H1 (cell line): ENCODE data around the gene ACAP2. TPM values are rescaled to one million over a fixed set of nuclear protein-coding genes. Genes with fewer than 3 reads are reported as not detected.

Source experiments
- CTCF ChIA-PET: fragments of 300-600 bp; sonication (Branson Sonifier 250); formaldehyde crosslinking; loops from one replicate; lab custom pipeline; 2021; ENCODE audit not compliant: partially characterized antibody; lab: Charles Lee
- POLR2A ChIA-PET: fragments of 300-600 bp; sonication (Branson Sonifier 250); formaldehyde crosslinking; loops from one replicate; lab custom pipeline; 2021; ENCODE audit warnings: inconsistent platforms; ENCODE audit not compliant: partially characterized antibody; lab: Charles Lee
- DNase-seq, 2 experiments: peaks; one replicate each; pipeline versions ENCODE4 v3.0.0 to v3.0.0-alpha.2; 2010 to 2022; ENCODE audit warnings: low spot score in 2 of 2, low read depth in 1 of 2, mixed read lengths in 1 of 2
- FAIRE-seq: peaks from 2 replicates; lab custom pipeline; 2011; peaks lifted over from hg19 to GRCh38; lab: Jason Lieb, UNC
- H2AFZ ChIP-seq: 2 replicates; pipeline ENCODE4 v1.8.1; 2012; ENCODE audit warnings: low read length, inconsistent platforms
- H2AK5ac ChIP-seq: 2 replicates; pipeline ENCODE4 v1.6.1; 2013; ENCODE audit warnings: low read depth, low read length
- H2BK120ac ChIP-seq: replicated peaks from 2 replicates; pipeline ENCODE3; 2013; ENCODE audit warnings: low read depth, low read length, inconsistent platforms
- H2BK12ac ChIP-seq: 2 replicates; pipeline ENCODE4 v1.6.1; 2013; ENCODE audit warnings: low read depth, low read length
- H2BK15ac ChIP-seq: 2 replicates; pipeline ENCODE4 v1.6.1; 2013; ENCODE audit warnings: low read length
- H2BK20ac ChIP-seq: 2 replicates; pipeline ENCODE4 v1.6.1; 2013; ENCODE audit warnings: low read length
- H2BK5ac ChIP-seq: 2 replicates; pipeline ENCODE4 v1.6.1; 2013; ENCODE audit warnings: low read depth, low read length
- H3K14ac ChIP-seq: 2 replicates; pipeline ENCODE4 v1.6.1; 2013; ENCODE audit warnings: inconsistent platforms; ENCODE audit not compliant: insufficient read length
- H3K18ac ChIP-seq: 2 replicates; pipeline ENCODE4 v1.6.1; 2013; ENCODE audit warnings: low read length; ENCODE audit errors: extremely low read depth
- H3K23ac ChIP-seq: 2 replicates; pipeline ENCODE4 v1.6.1; 2013; ENCODE audit warnings: inconsistent platforms; ENCODE audit not compliant: insufficient read length
- H3K23me2 ChIP-seq: 2 replicates; pipeline ENCODE4 v1.6.1; 2013; ENCODE audit warnings: low read depth, low read length
- H3K27ac ChIP-seq: 2 replicates; pipeline ENCODE4 v1.6.1; 2011; ENCODE audit warnings: low read depth, low read length, inconsistent platforms
- H3K27me3 ChIP-seq, 4 experiments: replicated peaks in 1 of 4; 1 replicate in 1 of 4; 2 replicates in 3 of 4; pipeline versions ENCODE4 v1.6.1 to v1.8.1; 2011 to 2013; ENCODE audit warnings: low read length in 3 of 4, mild to moderate bottlenecking in 3 of 4, inconsistent platforms in 2 of 4, mixed read lengths in 2 of 4, moderate library complexity in 1 of 4; ENCODE audit not compliant: control insufficient read depth in 3 of 4, insufficient read depth in 3 of 4; ENCODE audit errors: extremely low read depth in 1 of 4
- H3K36me3 ChIP-seq, 4 experiments: 2 replicates each; pipeline versions ENCODE4 v1.6.1 to v1.8.1; 2011 to 2013; ENCODE audit warnings: mild to moderate bottlenecking in 4 of 4, low read length in 3 of 4, moderate library complexity in 2 of 4, control low read depth in 1 of 4, inconsistent platforms in 1 of 4; ENCODE audit not compliant: insufficient read depth in 4 of 4, control insufficient read depth in 2 of 4
- H3K4ac ChIP-seq: replicated peaks from 2 replicates; pipeline ENCODE3; 2013; ENCODE audit warnings: low read length, low read depth, mixed read lengths, inconsistent platforms; ENCODE audit not compliant: insufficient read length
- H3K4me1 ChIP-seq, 4 experiments: replicated peaks in 1 of 4; 1 replicate in 1 of 4; 2 replicates in 3 of 4; pipeline versions ENCODE4 v1.6.1 to v1.8.1; 2011 to 2013; ENCODE audit warnings: low read length in 3 of 4, inconsistent platforms in 2 of 4, mixed read lengths in 1 of 4; ENCODE audit not compliant: insufficient read depth in 4 of 4, control insufficient read depth in 3 of 4
- H3K4me2 ChIP-seq, 2 experiments: 2 replicates each; pipeline versions ENCODE4 v1.6.1 to v1.8.1; 2011 to 2013; ENCODE audit warnings: low read depth in 2 of 2, low read length in 2 of 2, control low read depth in 1 of 2, inconsistent platforms in 1 of 2, mild to moderate bottlenecking in 1 of 2; ENCODE audit not compliant: insufficient read depth in 1 of 2
- H3K4me3 ChIP-seq, 4 experiments: fragments of 200-600, 300-600 bp in 1 of 4; sonication (generic), shearing (Covaris generic), sonication (Bioruptor Twin) in 1 of 4; 2 replicates each; pipeline versions ENCODE4 v1.5.1 to v1.8.1; 2011 to 2016; ENCODE audit warnings: low read length in 4 of 4, low read depth in 3 of 4, control low read depth in 2 of 4, inconsistent platforms in 2 of 4, mild to moderate bottlenecking in 2 of 4, mixed read lengths in 1 of 4, moderate library complexity in 1 of 4; ENCODE audit not compliant: insufficient read depth in 2 of 4; ENCODE audit errors: extremely low read depth in 1 of 4
- H3K56ac ChIP-seq: replicated peaks from 2 replicates; pipeline ENCODE3; 2013; ENCODE audit warnings: low read depth, mild to moderate bottlenecking, mixed read lengths, low read length, inconsistent platforms; ENCODE audit not compliant: insufficient read length
- H3K79me1 ChIP-seq: 2 replicates; pipeline ENCODE4 v1.6.1; 2013; ENCODE audit warnings: low read depth, low read length, control low read depth
- H3K79me2 ChIP-seq, 2 experiments: 2 replicates each; pipeline versions ENCODE4 v1.6.1 to v1.8.1; 2012 to 2013; ENCODE audit warnings: low read length in 2 of 2, mild to moderate bottlenecking in 2 of 2, inconsistent platforms in 1 of 2; ENCODE audit not compliant: insufficient read depth in 2 of 2, control insufficient read depth in 1 of 2
- H3K9ac ChIP-seq, 4 experiments: replicated peaks in 1 of 4; 1 replicate in 1 of 4; 2 replicates in 3 of 4; pipeline versions ENCODE4 v1.6.1 to v1.8.1; 2011 to 2013; ENCODE audit warnings: low read depth in 3 of 4, low read length in 3 of 4, control low read depth in 2 of 4, mild to moderate bottlenecking in 2 of 4, moderate library complexity in 2 of 4, inconsistent platforms in 1 of 4; ENCODE audit errors: extremely low read depth in 1 of 4
- H3K9me3 ChIP-seq, 2 experiments: 2 replicates each; pipeline versions ENCODE4 v1.6.1 to v1.8.1; 2012 to 2013; ENCODE audit warnings: mild to moderate bottlenecking in 2 of 2, moderate library complexity in 2 of 2, control low read depth in 1 of 2, inconsistent platforms in 1 of 2, low read depth in 1 of 2, low read length in 1 of 2, mixed read lengths in 1 of 2; ENCODE audit not compliant: insufficient read depth in 2 of 2
- H4K20me1 ChIP-seq, 2 experiments: replicated peaks in 1 of 2; 2 replicates each; pipeline versions ENCODE3 to v1.8.1; 2011 to 2013; ENCODE audit warnings: inconsistent platforms in 2 of 2, low read length in 2 of 2, mild to moderate bottlenecking in 1 of 2; ENCODE audit not compliant: insufficient read depth in 2 of 2, control insufficient read depth in 1 of 2
- H4K5ac ChIP-seq: 2 replicates; pipeline ENCODE4 v1.6.1; 2013; ENCODE audit warnings: low read length, low read depth, mixed read lengths, inconsistent platforms; ENCODE audit not compliant: insufficient read length
- H4K8ac ChIP-seq: 2 replicates; pipeline ENCODE4 v1.8.0; 2013; ENCODE audit warnings: mild to moderate bottlenecking, moderate library complexity, low read length, inconsistent platforms; ENCODE audit not compliant: insufficient read depth; ENCODE audit errors: extremely low read depth
- H4K91ac ChIP-seq: replicated peaks from 2 replicates; pipeline ENCODE3; 2013; ENCODE audit warnings: low read length, mixed read lengths, inconsistent platforms; ENCODE audit not compliant: insufficient read length
- NANOG ChIP-seq: IDR thresholded peaks from 2 replicates; pipeline ENCODE4 v1.6.1; 2011; ENCODE audit warnings: low read length, low read depth, mild to moderate bottlenecking, inconsistent platforms; ENCODE audit not compliant: insufficient read depth, poor library complexity, severe bottlenecking
- SIX5 ChIP-seq: IDR thresholded peaks from 2 replicates; pipeline ENCODE4 v1.6.1; 2011; ENCODE audit warnings: mild to moderate bottlenecking, low read depth, low read length
- TAF7 ChIP-seq: optimal IDR thresholded peaks from 2 replicates; pipeline ENCODE3; 2011; ENCODE audit warnings: low read depth, mild to moderate bottlenecking, inconsistent platforms, low read length, moderate library complexity, borderline replicate concordance
- TCF12 ChIP-seq: IDR thresholded peaks from 2 replicates; pipeline ENCODE4 v1.6.1; 2011; ENCODE audit warnings: low read depth, mild to moderate bottlenecking, low read length
- WGBS, 2 experiments: shearing (Covaris generic) in 1 of 2; methylation state at CpG; one replicate each; pipeline versions ENCODE4 v1.1.6 to v1.1.7; 2013 to 2015; ENCODE audit warnings: low lambda C conversion rate in 2 of 2, mixed read lengths in 2 of 2, inconsistent platforms in 1 of 2, low coverage in 1 of 2, missing lambda C conversion rate in 1 of 2; ENCODE audit not compliant: insufficient replicate concordance in 2 of 2, insufficient coverage in 1 of 2, insufficient read length in 1 of 2; ENCODE audit errors: extremely low coverage in 1 of 2, missing lambda C conversion rate in 1 of 2; 5-methylcytosine and 5-hydroxymethylcytosine counted together
- polyA plus RNA-seq, 7 experiments: library from polyadenylated mRNA; depleted of rRNA in 3 of 7; stranded (reverse) in 5 of 7; unstranded in 2 of 7; fragments of >200 nt in 5 of 7; fragments of 200-250 nt in 2 of 7; gene quantifications; 1 replicate in 5 of 7; 2 replicates in 1 of 7; 4 replicates in 1 of 7; pipeline versions ENCODE4 v1.2.1 to v1.2.3, GENCODE V29; 2011 to 2013; ENCODE audit warnings: missing spikeins in 2 of 7, mixed read lengths in 2 of 7
- total RNA-seq: library from RNA; stranded (reverse); fragmentation: NEBNext Ultra II Directional; extraction: Animal tissue kit (Norgen Biotek cat#: 25700); gene quantifications from 2 replicates; pipeline ENCODE4 v1.2.1, GENCODE V29; 2021

The ACAP2 gene
- total and polyA plus RNA-seq, 2 of the 8 experiments (the other 6 are each of a cell fraction or from before 2014, with no cell fraction given), result 7.7 to 37.3 TPM

DNA sequence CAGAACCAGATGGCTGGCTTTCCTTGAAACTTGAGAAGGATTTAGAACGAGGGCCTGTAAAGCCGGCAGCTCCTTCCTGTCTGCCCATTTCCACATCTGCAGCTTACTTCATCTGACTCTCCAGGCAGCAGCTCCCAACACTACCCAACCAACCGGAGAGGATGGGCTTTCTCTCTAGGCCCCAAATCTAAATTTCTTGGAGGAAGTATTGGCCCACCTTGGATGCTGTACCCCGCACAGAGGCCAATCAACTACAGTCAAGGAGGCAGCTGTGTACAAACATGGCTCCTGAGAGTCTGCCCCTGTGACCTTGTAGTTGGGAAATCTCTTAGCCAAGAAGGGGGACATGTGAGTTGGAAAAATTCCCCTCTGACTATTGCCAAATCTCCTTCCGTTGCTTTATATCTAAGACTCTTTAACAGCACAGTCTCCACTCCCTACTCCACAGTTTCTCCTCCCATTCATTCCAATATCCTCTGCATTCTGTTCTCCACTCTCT is 8.0 kb upstream of the ACAP2 start:
- H2BK15ac ChIP-seq, result no peak overlapping the region
- no peaks in the 10 kb centered on the region for H3K79me2 ChIP-seq
- H2AFZ ChIP-seq, result 0 out of 2 replicates have a peak overlapping the region, but pooled peaks have one; percentile 64
- no peaks in the 10 kb centered on the region for H3K27me3 ChIP-seq
- no peaks in the 10 kb centered on the region for H3K9me3 ChIP-seq
- no peak overlapping the region for H4K8ac ChIP-seq
- WGBS, 2 experiments, result 89% methylated on average over 5 of the region's 5 CpGs; no CpG with 5 or more reads in 1 of the 2 experiments
- DNase-seq (peak in 1 of 2 experiments; percentile 28), FAIRE-seq (no peak)
- no peaks in the 10 kb centered on the region for H3K23me2 ChIP-seq
- no peak for TF ChIP-seq SIX5
- TF ChIP-seq TCF12, result no peak
- no peak for TF ChIP-seq NANOG
- TF ChIP-seq TAF7, result no peak
- CTCF ChIA-PET, result no interaction called here
- no peak overlapping the region for H2BK5ac ChIP-seq
- H3K4me2 ChIP-seq, result no peak overlapping the region
- no peak overlapping the region for H4K91ac ChIP-seq
- POLR2A ChIA-PET, result interaction anchor here (1.6 kb wide), 1 partner anchor 10 kb away, joined by 4 read pairs; no protein-coding TSS in a partner anchor
- H3K9ac ChIP-seq, result no peak overlapping the region
- H3K14ac ChIP-seq, result no peak overlapping the region
- no peak overlapping the region for H3K27ac ChIP-seq
- no peak overlapping the region for H2BK120ac ChIP-seq
- no peak overlapping the region for H3K4ac ChIP-seq
- no peaks in the 10 kb centered on the region for H4K20me1 ChIP-seq
- no peak overlapping the region for H4K5ac ChIP-seq
- no peaks in the 10 kb centered on the region for H3K79me1 ChIP-seq
- H3K23ac ChIP-seq, result no peak overlapping the region
- no peaks in the 10 kb centered on the region for H3K36me3 ChIP-seq
- H3K4me3 ChIP-seq, result no peak overlapping the region
- no peak overlapping the region for H3K18ac ChIP-seq
- H3K4me1 ChIP-seq, result peaks cover 3 to 10% (median 4%) of the 10 kb centered on the region in 4 experiments; a peak in 4 of 7 replicates
- no peak overlapping the region for H2AK5ac ChIP-seq
- H2BK20ac ChIP-seq, result no peak overlapping the region
- no peak overlapping the region for H3K56ac ChIP-seq
- H2BK12ac ChIP-seq, result no peak overlapping the region
